ENCODE results near the gene TRPC6. TPM values are rescaled to one million over a fixed set of nuclear protein-coding genes. Genes with fewer than 3 reads are reported as not detected.

TRPC6 gene
- total RNA-seq, 1 experiment from 2014 or later, result not detected

GRCh38 chr11:101617735-101618332, 34.0 kb upstream of the TRPC6 start:
- intact Hi-C loops (cut with micrococcal nuclease; ENCODE audit: unreplicated experiment), result no loop called here
- Histone ChIP-seq H3K9me2 (ENCODE audit: insufficient read depth) (no peaks in the 10 kb centered on the region), H3K4me3 (no peak overlapping the region), H3K36me3 (ENCODE audit: low read depth) (no peaks in the 10 kb centered on the region), H3K79me2 (ENCODE audit: low read depth) (no peaks in the 10 kb centered on the region), H4K20me1 (ENCODE audit: insufficient read depth) (no peaks in the 10 kb centered on the region), H3K27me3 (ENCODE audit: insufficient read depth, low read depth) (no peaks in the 10 kb centered on the region), H3K4me1 (replicated peaks; ENCODE audit: insufficient read depth) (no peaks in the 10 kb centered on the region), H3K4me2 (no peak overlapping the region), H3K27ac (no peak overlapping the region), H2AFZ (no peak overlapping the region), H3K9me3 (ENCODE audit: insufficient read depth, low read depth) (no peaks in the 10 kb centered on the region), H3F3A (ENCODE audit: insufficient read depth, low read depth) (no peaks in the 10 kb centered on the region)
- CTCF ChIA-PET, result no interaction called here
- BruUV-seq (replicated peaks), result no TSS peak
- TF ChIP-seq EZH2 (IDR thresholded peaks at IDR 0.05; ENCODE audit: low read depth) (no peak), CTCF (conservative IDR thresholded peaks at IDR 0.05) (no peak)
- POLR2A ChIA-PET (ENCODE audit: unreplicated experiment), result interaction anchor here (0.6 to 0.7 kb wide), 2 partner anchors 11 to 88 kb away, joined by 3 to 4 read pairs; no protein-coding TSS in a partner anchor
- DNase-seq, result no peak

GRCh38 chr11:101612481-101612880, 28.7 kb upstream of the TRPC6 start:
- no peak overlapping the region for H3K4me2 ChIP-seq
- no peaks in the 10 kb centered on the region for H3F3A ChIP-seq (ENCODE audit: insufficient read depth, low read depth)
- H3K79me2 ChIP-seq (ENCODE audit: low read depth), result no peaks in the 10 kb centered on the region
- no TSS peak for BruUV-seq (replicated peaks)
- no peak for DNase-seq
- H3K9me2 ChIP-seq (ENCODE audit: insufficient read depth), result 0 out of 2 replicates have a peak, but pooled peaks cover 3% of the 10 kb centered on the region
- H3K27ac ChIP-seq, result no peak overlapping the region
- H3K4me3 ChIP-seq, result no peak overlapping the region
- no peak overlapping the region for H2AFZ ChIP-seq
- no peaks in the 10 kb centered on the region for H3K9me3 ChIP-seq (ENCODE audit: insufficient read depth, low read depth)
- CTCF ChIA-PET, result no interaction called here
- H3K36me3 ChIP-seq (ENCODE audit: low read depth), result no peaks in the 10 kb centered on the region
- H4K20me1 ChIP-seq (ENCODE audit: insufficient read depth), result no peaks in the 10 kb centered on the region
- no peaks in the 10 kb centered on the region for H3K4me1 ChIP-seq (replicated peaks; ENCODE audit: insufficient read depth)
- intact Hi-C loops (cut with micrococcal nuclease; ENCODE audit: unreplicated experiment), result no loop called here
- POLR2A ChIA-PET (ENCODE audit: unreplicated experiment), result interaction anchor here (0.6 kb wide), 1 partner anchor 331 kb away, joined by 3 read pairs; no protein-coding TSS in a partner anchor
- H3K27me3 ChIP-seq (ENCODE audit: insufficient read depth, low read depth), result no peaks in the 10 kb centered on the region
- TF ChIP-seq CTCF (conservative IDR thresholded peaks at IDR 0.05) (no peak), EZH2 (IDR thresholded peaks at IDR 0.05; ENCODE audit: low read depth) (no peak)

GRCh38 chr11:101600924-101601323, 17.1 kb upstream of the TRPC6 start:
- no peaks in the 10 kb centered on the region for H3F3A ChIP-seq (ENCODE audit: insufficient read depth, low read depth)
- H3K36me3 ChIP-seq (ENCODE audit: low read depth), result no peaks in the 10 kb centered on the region
- no peaks in the 10 kb centered on the region for H3K9me2 ChIP-seq (ENCODE audit: insufficient read depth)
- H3K4me3 ChIP-seq, result no peak overlapping the region
- H3K4me2 ChIP-seq, result no peak overlapping the region
- ChIA-PET CTCF (no interaction called here), POLR2A (ENCODE audit: unreplicated experiment) (no interaction called here)
- H3K4me1 ChIP-seq (replicated peaks; ENCODE audit: insufficient read depth), result no peaks in the 10 kb centered on the region
- no peaks in the 10 kb centered on the region for H3K79me2 ChIP-seq (ENCODE audit: low read depth)
- DNase-seq, result peak in 1 of 2 experiments; percentile 31
- no TSS peak for BruUV-seq (replicated peaks)
- no peak for TF ChIP-seq EZH2 (IDR thresholded peaks at IDR 0.05; ENCODE audit: low read depth)
- TF ChIP-seq CTCF (conservative IDR thresholded peaks at IDR 0.05), result no peak
- H3K27me3 ChIP-seq (ENCODE audit: insufficient read depth, low read depth), result no peaks in the 10 kb centered on the region
- no peak overlapping the region for H3K27ac ChIP-seq
- no peak overlapping the region for H2AFZ ChIP-seq
- H3K9me3 ChIP-seq (ENCODE audit: insufficient read depth, low read depth), result no peaks in the 10 kb centered on the region; the same call in 1 of the 2 replicates
- intact Hi-C loops (cut with micrococcal nuclease; ENCODE audit: unreplicated experiment), result no loop called here
- no peaks in the 10 kb centered on the region for H4K20me1 ChIP-seq (ENCODE audit: insufficient read depth)

All from PC-9 (cell line).